ENCODE measurements around the gene NRXN2.

GRCh38 chr11:64746486-64746885 is 23.5 kb upstream of the NRXN2 start:
- TF ChIP-seq TAF1 (IDR thresholded peaks at IDR 0.05; ENCODE audit: borderline replicate concordance, insufficient read depth, low read length) (no peak), REST (IDR thresholded peaks at IDR 0.05; ENCODE audit: insufficient read depth in 1 of 2, low read depth in 2 of 2, low read length in 2 of 2) (no peak), POLR2AphosphoS5 (IDR thresholded peaks at IDR 0.05; ENCODE audit: low read depth, low read length) (no peak)
